SK-N-SH (cell line): ENCODE results near the gene LCMT1.

Experiments
- CHD2 ChIP-seq: fragments of 150-350 bp; IDR thresholded peaks from 2 replicates; pipeline ENCODE4 v1.6.1; 2018; ENCODE audit warnings: low read length; ENCODE audit not compliant: partially characterized antibody
- FOSL2 ChIP-seq: IDR thresholded peaks from 2 replicates; pipeline ENCODE4 v1.4.0; 2012; ENCODE audit warnings: low read depth, mild to moderate bottlenecking, moderate library complexity, borderline replicate concordance
- FOXM1 ChIP-seq: IDR thresholded peaks from 2 replicates; pipeline ENCODE4 v1.4.0; 2012; ENCODE audit warnings: low read depth, mild to moderate bottlenecking
- JUND ChIP-seq: IDR thresholded peaks from 2 replicates; pipeline ENCODE4 v1.4.0; 2012
- MAX ChIP-seq: IDR thresholded peaks from 2 replicates; pipeline ENCODE4 v1.4.0; 2012; ENCODE audit warnings: low read depth
- POLR2AphosphoS5 ChIP-seq: IDR thresholded peaks from 2 replicates; pipeline ENCODE4 v1.6.1; 2012; ENCODE audit warnings: low read depth, low read length
- RCOR1 ChIP-seq: fragments of 150-350 bp; IDR thresholded peaks from 2 replicates; pipeline ENCODE4 v1.6.1; 2017; ENCODE audit warnings: antibody characterized with exemption, low read length
- RFX5 ChIP-seq: IDR thresholded peaks from 2 replicates; pipeline ENCODE4 v1.6.1; 2012; ENCODE audit warnings: mild to moderate bottlenecking, improper control_type of control experiment, low read length
- TAF1 ChIP-seq: IDR thresholded peaks from 2 replicates; pipeline ENCODE4 v1.6.1; 2012; ENCODE audit warnings: low read depth, mild to moderate bottlenecking, low read length, moderate library complexity, borderline replicate concordance
- TEAD4 ChIP-seq: IDR thresholded peaks from 2 replicates; pipeline ENCODE4 v1.4.0; 2012; ENCODE audit warnings: mild to moderate bottlenecking, borderline replicate concordance; ENCODE audit not compliant: insufficient read depth
- ZBTB33 ChIP-seq: IDR thresholded peaks from 2 replicates; pipeline ENCODE4 v1.4.0; 2012; ENCODE audit warnings: low read depth, borderline replicate concordance
- TF ChIP-seq, protein P1 (sequence below): fragments of 200-600 bp; sonication (generic); IDR thresholded peaks from 2 replicates; pipeline ENCODE4 v1.6.1; 2017; ENCODE audit warnings: antibody characterized with exemption, mild to moderate bottlenecking, moderate library complexity

DNA sequence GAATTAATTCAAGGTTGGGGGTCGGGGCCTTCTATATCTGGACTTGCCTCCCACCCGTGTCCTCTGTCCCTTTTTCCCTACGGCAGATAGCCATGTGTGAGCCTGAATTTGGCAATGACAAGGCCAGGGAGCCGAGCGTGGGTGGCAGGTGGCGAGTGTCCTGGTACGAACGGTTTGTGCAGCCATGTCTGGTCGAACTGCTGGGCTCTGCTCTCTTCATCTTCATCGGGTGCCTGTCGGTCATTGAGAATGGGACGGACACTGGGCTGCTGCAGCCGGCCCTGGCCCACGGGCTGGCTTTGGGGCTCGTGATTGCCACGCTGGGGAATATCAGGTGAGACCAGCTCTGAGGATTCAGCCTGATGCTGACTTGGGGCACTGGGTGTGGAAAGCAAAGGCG lies 105.6 kb downstream of the LCMT1 start:
- TF ChIP-seq, protein P1, sequence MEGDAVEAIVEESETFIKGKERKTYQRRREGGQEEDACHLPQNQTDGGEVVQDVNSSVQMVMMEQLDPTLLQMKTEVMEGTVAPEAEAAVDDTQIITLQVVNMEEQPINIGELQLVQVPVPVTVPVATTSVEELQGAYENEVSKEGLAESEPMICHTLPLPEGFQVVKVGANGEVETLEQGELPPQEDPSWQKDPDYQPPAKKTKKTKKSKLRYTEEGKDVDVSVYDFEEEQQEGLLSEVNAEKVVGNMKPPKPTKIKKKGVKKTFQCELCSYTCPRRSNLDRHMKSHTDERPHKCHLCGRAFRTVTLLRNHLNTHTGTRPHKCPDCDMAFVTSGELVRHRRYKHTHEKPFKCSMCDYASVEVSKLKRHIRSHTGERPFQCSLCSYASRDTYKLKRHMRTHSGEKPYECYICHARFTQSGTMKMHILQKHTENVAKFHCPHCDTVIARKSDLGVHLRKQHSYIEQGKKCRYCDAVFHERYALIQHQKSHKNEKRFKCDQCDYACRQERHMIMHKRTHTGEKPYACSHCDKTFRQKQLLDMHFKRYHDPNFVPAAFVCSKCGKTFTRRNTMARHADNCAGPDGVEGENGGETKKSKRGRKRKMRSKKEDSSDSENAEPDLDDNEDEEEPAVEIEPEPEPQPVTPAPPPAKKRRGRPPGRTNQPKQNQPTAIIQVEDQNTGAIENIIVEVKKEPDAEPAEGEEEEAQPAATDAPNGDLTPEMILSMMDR = no peak
- TF ChIP-seq POLR2AphosphoS5 (no peak), TAF1 (no peak), FOSL2 (no peak), JUND (no peak), ZBTB33 (no peak), TEAD4 (no peak), MAX (no peak), CHD2 (no peak), FOXM1 (no peak), RFX5 (no peak), RCOR1 (no peak)
